ENCODE data around the gene ZSCAN21.
A peak's percentile ranks its signal among the peaks of the same experiment; 100 is the strongest.

Gene ZSCAN21

DNA sequence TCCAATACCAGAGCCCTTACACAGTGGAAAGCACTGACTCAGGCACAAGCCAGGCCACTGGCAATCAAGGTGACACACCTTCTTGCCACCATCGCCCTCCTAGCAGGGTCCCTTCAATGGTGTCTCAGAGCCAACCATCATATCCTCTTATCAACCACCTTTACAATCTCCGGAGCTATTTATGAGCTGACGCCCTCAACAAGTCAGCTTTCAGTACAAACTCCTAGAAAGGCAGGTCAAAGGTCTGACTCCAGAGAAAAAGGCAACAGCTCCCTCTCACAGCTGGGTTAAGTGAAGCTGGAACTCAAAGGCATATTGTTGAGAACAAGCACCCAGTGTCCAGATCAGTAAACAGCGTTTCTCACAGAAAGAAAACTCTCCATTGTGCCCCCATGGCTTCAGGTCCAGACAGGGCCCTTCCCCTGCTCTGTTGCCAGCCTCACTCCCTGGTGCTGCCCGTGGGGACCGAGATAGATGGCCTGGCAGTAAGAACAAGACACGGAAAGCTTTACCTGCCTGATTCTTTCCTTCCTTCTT, 29.5 kb downstream of the ZSCAN21 start:
- no peak for DNase-seq

DNA sequence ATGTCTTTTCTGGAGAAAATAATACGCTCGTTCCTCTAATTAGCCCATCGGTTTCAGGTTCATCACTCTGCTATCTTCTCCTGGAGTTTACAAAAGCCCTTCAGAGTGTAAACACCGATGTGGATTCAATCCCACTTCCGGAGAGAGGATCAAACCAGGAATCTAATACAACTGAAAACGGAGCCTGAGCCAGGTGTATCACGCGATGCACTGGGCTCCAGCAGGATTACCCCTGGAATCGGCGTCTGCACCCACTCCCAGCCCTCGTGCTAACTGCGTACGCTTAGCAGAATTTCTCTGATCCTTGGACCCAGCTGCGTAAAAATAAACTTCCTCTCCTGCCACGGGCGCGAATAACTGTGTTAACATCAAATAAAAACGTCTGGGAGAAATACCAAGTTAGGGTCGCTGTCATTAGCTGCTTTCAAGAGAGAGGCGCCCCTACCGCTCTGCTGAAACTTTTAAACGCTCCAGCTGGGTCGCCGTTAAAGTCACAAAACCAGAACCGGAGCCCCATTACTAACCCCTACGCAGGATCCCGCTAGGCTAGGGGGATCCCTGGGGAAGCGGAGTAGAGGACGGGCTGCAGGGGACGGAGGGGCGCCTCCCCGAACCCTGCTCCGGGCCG, 31.4 kb downstream of the ZSCAN21 start:
- DNase-seq: no peak

DNA sequence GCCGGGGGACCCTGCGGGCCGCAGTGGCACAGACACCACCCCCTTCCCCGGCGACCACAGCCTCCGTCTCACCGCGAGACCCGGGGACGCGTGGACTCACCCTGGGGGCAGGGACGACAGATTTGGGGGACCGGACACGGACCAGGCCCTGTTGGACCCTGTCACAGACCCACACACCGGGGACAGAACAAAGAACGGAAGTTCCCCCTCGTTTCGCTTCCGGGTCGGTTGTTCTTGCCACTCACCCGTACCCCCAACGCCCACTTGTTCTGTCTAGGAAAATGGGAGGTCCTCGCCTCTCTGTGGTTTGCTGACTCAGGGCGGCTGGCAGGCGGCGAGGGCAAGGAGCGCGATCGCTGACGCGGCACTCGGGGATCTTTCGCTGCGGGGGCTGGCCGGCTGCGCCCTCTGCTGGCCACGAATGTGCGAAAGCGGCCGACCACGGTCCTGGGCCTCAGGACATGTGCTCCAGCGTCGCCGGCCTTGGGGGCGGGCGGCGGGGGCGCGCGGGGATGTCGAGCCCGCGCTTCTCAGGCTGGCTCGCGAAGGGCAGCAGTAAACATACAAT, 32.0 kb downstream of the ZSCAN21 start, which contains the start of gene ZNF3:
Gene ZNF3 (minus strand): TSS at position 189 of the 568 bp plus-strand sequence. CDS start 4,366 bp downstream, outside the sequence.
- DNase-seq: peak; percentile 99

DNA sequence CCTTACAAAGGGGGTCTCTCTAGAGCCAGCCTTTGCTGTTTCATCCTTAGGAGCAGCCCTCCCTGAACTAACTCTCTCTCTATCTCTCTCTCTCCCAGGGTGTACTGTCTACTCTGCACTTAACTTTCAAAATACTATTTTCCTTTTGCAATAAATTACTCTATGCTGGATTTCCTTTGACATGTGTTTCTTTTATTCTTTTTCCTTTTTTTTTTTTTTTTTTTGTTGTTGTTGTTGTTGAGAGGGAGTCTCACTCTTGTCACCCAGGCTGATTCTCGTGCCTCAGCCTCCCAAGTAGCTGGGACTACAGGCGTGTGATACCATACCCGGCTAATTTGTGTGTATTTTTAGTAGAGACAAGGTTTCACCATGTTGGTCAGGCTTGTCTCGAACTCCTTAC, 33.4 kb downstream of the ZSCAN21 start:
- no peak for DNase-seq

DNA sequence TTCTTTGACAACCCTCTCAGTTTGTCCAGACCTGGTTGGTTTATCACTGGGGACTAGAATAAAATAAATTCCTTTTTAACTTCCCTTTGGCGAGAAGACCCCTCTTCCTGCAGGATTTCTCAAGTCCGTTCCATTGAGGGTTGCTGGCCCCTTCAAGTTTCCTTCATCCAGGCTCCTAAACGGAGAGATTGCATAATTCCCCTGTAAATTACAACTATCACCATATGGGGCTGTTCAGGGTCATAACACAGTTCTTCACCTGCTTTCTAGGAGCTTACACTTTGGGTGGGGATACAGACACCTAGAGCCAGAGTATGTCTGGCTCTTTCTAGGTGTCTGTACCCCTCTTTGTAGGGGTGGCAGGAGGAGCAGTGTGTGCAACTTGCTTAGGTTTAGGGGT, 35.9 kb downstream of the ZSCAN21 start:
- DNase-seq: no peak

DNA sequence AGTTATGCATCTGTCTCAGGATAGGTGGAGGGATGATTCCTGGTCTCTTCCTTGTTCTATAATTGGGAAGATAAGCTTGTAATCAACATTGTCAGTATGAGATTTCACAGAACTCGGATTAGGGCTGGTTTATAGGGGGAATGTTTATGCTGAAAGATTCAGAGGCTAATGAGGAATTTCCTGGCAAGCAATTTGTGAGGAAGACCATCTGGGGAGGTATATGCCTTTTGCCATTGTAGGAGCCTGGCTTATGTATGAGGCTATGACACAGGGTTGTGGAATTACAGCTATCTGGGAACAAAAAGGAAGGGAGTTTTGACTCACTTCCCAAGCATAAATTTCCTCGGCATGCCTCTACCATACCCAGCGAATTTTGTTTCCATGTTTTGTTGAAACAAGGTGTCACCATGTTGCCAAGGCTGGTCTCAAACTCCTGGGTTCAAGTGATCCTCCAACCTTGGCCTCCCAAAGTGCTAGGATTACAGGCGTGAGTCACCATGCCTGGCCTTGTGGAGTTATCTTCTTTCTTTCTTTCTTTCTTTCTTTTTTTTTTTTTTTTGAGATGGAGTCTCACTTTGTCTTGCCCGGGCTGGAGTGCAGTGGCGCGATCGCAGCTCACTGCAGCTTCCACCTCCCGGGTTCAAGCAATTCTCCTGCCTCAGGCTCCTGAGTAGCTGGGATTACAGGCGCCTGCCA, 37.6 kb downstream of the ZSCAN21 start:
- DNase-seq: no peak

DNA sequence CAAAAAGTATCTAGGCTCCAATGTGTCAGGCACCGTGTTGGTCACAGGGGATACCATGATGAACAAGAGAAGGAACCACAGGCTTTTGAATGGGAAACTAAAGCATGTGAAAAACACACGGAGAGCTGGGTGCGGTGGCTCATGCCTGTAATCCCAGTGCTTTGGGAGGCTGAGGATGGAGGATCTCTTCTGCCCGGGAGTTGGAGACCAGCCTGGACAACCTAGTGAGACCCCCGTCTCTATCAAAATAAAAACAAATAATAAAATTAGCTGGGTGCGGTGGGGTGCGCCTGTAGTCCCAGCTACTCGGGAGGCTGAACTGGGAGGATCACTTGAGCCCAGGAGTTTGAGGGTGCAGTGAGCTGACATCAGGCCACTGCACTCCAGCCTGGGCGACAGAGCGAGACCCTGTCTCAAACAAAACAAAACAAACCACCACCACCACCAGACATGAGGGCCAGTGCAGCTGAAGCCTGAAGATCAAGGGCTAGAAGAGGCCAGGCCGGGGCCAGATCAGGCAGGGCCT, 38.6 kb downstream of the ZSCAN21 start:
- DNase-seq: no peak

DNA sequence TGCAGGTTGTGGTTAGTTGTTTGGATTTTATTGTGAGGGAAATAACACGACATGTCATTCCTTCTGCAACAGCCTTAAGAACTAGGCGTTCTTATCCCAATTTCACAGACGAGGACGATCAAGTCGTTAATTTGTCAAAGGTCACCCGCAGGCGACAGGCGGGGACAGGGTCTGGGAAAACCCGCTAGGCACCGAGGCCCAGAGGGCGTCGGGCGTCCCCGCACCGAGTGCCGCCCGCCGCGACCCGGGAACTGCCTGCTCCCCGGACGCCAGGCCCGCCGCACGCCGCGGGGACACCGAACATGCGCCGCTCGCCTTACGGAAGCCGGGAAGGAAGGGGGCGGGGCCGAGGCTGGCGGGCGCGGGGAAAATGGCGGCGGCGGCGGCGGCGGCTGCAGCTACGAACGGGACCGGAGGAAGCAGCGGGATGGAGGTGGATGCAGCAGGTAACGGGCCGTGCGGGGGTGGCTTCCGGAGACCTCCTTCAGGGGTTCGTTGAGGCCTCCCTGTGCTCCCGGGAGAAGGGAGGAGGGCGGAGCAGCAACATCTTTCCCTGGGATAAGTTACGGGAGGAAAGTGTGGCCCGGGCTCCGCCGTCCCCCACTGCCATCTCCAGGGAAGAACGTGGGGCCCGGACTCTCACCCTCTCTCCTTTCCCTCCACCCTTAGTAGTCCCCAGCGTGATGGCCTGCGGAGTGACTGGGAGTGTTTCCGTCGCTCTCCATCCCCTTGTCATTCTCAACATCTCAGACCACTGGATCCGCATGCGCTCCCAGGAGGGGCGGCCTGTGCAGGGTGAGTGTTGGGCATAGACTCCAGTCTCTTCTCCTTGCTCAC, 39.3 kb downstream of the ZSCAN21 start, which contains the start of gene COPS6:
Gene COPS6 (plus strand): TSS at position 349 of the 837 bp plus-strand sequence. CDS start 22 bp downstream, at position 371.
- peak; percentile 89 for DNase-seq

DNA sequence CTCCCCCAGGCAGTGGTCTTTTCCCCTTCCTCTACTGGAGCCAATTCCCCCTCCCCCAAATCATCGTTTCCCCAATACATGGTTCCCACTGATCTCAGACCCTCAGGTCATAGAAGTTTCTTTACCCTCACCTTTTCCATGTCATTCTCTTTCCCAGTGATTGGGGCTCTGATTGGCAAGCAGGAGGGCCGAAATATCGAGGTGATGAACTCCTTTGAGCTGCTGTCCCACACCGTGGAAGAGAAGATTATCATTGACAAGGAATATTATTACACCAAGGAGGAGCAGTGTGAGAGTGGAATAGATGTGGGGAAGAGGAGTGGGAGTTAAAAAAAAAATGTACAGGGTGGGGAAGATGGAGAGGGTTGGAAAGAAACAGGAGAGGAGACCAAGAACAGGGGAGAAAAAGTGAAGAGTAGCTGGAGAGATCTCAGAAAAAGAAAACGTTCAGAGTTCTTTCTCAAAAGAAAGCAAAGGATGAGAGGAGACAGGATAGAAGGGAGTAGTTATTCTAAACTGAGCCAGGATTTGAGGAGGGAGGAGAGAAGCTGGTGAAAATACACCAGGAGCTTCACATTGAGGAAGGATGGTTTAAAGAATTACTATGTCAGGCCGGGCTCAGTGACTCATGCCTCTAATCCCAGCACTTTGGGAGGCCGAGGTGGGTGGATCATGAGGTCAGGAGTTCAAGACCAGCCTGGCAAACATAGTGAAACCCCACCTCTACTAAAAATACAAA, 40.1 kb downstream of the ZSCAN21 start:
- no peak for DNase-seq

DNA sequence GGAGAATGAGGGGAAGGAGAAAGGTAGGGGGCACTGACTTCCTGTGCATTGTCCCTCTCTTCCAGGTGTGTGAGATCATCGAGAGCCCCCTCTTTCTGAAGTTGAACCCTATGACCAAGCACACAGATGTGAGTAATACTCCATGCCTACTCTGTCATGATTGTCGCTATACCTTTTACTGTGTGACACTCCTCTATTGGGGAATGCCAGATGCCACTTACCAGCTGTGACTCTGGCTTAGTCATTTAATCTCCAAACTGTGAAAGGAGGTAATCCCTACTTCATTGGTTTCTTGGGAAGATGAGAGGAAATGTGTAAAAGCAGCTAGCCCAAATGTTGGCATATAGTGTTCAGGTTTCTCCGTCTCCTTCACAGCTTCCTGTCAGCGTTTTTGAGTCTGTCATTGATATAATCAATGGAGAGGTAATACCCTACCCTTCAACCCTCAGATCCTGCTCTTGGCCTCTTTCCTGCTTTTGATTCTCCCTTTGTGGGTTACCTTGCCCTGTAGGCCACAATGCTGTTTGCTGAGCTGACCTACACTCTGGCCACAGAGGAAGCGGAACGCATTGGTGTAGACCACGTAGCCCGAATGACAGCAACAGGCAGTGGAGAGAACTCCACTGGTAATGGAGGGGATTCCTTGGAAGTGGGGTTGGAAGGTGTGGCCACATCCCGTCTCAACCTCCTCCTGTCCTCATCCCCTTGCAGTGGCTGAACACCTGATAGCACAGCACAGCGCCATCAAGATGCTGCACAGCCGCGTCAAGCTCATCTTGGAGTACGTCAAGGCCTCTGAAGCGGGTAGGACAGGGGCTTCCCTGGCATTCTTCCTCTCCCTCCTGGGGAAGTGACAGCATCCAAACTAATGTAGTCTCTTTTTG, 41.2 kb downstream of the ZSCAN21 start:
- peak; percentile 32 for DNase-seq

DNA sequence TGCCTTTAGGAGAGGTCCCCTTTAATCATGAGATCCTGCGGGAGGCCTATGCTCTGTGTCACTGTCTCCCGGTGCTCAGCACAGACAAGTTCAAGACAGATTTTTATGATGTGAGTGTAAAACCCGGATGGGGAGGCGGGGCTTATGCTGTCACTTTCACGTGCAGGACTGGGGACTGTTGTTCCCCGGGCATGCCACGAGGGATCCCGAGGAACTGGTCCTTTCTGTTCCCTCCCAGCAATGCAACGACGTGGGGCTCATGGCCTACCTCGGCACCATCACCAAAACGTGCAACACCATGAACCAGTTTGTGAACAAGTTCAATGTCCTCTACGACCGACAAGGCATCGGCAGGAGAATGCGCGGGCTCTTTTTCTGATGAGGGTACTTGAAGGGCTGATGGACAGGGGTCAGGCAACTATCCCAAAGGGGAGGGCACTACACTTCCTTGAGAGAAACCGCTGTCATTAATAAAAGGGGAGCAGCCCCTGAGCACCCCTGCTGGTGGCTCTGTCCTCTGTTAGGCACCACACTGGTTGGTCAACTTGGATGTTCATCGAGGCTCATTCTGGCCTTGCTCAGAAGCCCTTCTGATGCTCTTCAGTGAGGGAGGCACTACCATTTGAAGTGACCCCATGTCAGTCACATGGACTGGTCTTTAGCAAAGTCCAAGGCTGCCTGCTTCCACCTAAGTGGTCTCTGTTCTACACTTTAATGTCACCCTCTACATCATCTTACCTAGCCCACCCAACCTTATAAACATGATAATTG, 42.0 kb downstream of the ZSCAN21 start:
- peak; percentile 48 for DNase-seq

DNA sequence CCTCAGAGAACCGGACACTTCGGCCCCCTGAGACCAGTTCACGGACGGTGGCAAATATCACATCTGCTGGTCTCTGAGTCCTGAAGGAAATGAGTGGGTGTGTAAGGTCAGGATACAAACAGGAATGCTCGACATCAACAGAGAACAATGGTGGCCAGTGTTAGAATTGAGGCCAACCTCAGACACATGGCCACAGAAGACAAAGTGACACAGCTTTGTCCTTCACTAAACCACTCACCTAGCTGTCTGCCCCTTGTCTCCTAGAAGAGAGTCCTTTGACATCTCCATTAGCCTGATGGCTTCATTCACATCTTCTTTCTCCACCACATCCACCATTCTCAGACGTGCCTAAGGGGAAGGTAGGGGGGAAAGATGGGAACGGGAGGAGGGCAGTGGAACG, 43.5 kb downstream of the ZSCAN21 start:
- no peak for DNase-seq

DNA sequence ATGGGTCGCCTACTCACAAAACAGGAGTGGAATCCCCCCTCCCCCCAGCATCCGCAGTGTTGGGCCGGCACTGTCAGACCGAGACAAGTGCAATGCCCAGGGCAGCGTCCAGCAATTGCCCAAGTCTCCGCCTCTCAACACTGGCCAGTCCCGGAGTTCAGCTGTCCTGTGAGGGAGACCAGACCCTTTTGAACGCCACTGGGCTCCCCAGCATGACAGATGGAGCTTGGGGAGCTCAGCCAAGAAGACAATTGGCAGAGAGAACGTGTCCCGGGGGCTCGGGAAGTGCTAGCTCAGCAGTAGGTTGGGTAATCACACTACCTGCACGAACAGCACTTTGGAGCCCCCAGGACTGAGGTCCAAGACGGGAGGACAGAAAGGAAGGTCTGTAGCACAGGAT, 43.9 kb downstream of the ZSCAN21 start:
- DNase-seq: no peak

DNA sequence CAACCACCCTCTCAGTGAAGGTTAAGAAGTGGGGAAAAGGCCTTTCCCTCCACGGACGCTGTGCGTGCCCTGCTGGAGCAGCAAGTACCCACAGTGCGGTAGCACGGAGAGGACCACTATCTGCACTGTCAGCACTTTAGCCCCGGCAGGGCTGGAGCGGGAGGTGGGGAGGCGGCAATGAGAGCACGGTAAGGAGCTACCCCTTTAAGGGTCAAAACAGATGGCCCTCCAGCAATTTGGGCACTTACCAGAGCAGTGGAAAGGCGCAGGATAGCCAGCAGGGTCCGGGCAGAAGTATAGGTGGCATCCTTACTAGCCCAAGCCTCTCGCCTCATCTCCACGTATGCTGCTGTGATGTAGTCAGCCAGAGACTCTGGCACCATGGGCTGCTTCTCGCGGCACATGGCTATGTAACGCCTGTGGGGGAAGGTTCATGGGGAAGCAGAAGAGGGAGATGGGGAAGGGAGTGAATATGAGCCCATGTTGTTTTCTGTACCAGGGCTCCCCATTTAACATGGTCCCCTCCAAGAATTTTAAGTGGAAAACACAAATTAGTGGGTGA, 44.4 kb downstream of the ZSCAN21 start:
- DNase-seq: no peak

DNA sequence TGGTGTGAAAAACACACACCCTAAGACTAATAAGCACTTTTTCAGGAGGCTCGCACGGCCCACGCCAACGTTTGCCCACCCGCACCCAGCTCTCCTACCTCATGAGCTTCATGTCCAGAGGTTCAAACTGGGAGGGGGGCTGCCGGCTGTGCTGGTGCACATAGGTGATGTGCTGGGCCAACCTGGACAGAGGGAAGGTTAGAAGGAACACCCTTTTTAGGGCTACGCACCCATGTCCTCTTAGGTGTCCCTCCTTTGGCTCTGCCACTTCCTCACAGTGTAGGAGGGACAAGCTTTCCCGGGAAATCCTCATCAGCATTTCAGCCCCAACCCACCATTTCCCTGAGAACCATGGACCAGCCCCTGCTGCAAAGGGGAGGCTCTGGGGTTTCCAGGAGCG, 45.7 kb downstream of the ZSCAN21 start:
- no peak for DNase-seq

DNA sequence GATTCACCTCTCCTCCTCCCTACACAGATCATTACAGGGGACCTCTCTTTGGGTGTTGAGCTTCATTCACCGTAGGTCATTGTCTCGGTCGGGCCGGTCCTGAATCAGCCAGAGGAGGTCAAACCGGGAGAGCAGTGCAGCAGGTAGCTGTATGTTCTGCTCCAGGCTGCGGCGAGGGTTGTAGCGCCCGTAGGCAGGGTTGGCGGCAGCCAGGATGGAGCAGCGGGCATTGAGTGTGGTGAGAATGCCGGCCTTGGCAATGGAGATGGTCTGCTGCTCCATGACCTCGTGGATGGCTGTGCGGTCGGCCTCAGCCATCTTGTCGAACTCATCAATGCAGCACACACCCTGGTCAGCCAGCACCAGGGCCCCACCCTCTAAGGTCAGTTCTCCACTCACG, 46.1 kb downstream of the ZSCAN21 start:
- DNase-seq: no peak

DNA sequence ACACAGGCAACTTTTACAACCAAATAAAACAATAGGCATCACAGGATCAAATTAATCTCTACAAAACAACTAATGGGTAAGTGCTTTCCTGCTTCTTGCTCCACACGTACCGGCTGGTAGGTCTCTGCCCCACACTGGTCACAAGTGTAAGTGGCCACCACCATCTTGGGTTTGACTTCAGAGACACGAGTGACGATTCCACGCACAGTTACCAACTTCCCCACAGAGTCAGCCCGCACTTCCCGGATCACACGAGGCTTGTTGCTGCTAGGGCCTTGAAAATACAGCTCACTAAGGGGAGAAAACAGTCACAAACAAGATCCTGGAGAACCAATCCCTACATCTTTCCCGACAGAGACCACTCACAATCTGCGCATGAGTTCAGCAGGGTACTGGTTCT, 49.3 kb downstream of the ZSCAN21 start:
- no peak for DNase-seq

DNA sequence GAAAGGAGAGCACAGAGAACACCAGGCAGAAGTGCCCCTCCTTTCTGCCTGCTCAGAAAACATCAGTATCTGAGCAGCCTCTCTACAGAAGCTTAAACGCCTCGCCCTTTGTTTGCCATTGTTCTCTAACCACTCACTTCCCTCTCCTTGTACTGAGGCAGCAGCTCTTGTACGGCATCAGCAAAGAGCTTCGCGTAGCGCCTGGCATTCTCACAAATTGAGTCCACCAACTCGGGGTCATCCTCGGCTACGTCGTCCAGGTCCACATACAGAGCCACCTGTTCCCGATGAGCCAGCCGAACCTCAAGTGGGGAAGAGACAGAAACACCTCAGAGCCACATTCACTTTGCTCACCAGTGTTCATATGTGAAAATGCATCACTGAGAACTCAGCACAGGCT, 49.9 kb downstream of the ZSCAN21 start:
- no peak for DNase-seq

DNA sequence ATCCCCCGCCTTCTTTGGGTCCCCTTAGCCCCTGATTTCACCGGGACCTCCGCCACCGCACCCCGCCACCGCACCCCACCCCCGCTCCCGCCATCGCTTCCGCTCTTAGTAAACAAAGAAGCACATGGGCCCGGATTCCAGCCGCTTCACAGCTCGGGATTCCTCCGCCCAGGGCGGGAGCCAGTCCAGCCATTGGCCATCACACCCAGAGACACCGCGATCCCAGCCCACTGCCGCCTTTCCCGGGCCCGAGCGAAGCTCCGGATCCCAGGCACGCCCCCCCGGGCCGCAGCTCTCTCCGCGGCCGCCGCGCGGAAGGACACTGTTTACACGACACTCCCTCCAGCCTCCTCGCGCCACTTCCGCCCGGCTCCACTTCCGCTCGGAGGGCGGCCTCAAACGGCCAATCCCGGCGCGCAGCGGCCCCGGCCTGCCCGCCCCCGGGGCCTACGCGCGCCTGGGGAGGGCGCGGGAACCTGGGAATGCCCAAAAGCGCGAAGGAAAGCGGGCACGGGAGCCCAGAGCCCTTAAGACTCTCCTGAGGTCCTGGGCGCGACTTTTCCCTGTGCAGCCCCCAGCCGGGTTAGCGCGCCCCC, 50.9 kb downstream of the ZSCAN21 start:
- peak; percentile 90 for DNase-seq
